K562 treated with DMSO at 1 percent for 4 hours (cell line): ENCODE measurements around the gene ACTR1B. TPM values are rescaled to one million over a fixed set of nuclear protein-coding genes. Genes with fewer than 3 reads are reported as not detected.

Experiments
- total RNA-seq: library from RNA; unstranded; fragments of 300-600 nt; gene quantifications from 2 replicates; pipeline ENCODE4 v1.2.3, GENCODE V29; 2022; ENCODE audit not compliant: insufficient read depth

ACTR1B gene
- 105 and 118 TPM in 2 replicates for total RNA-seq

DNA sequence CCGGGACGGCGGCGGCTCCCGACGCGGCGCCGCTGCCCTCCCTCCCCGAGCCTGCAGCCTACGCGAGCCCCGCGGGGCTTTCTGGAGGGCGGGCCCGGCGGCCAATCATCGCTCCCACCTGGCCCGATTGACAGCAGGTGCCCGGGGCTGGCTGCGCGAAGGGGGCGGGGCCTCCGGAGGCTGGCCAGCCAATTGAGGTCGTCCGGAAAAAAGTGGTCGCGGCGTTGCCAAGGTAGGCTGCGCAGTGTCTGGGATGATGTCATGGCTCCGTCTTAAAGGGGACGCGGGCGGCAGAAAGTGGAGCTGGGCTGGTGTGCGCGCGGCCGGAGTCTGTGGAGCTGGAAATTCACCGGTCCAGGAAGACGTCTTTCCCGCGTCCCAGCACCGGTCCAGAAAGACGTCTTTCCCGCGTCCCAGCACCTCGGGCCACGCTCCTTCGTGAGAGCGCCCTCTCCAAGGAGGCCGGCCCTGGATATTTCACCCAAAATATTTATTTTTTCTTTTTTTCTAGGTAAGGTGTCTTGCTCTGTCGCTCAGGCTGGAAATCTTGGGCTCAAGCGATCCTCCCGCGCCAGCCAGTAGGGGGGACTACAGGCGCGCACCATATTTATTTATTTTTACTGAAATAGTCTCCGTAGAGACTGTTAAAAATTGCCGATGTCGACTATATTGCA is at the start of gene ACTR1B:
TSS of gene ACTR1B (minus strand) at position 83 of the 674 bp plus-strand sequence. CDS start 154 bp downstream, outside the sequence.

DNA sequence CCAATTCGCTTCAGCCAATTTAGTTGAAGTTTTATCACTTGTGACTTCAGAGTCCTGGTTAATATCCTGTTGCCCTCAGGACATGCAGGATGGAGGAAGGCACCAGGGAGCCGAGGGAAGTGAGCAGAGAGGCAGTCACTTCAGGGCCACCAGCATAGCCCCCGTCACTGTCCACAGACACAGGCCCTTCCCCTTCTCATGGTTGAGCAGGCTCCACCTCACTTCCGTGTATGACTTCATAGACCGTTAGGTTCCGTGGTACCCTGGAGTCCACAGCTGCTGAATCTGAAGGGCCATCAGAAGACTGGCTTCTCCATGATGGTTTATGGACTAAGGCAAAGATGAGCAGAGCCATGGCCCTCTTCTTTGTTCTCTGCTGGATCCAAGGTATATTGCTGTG is 5.6 kb upstream of the ACTR1B start, which contains the start of gene C2orf92:
TSS of gene C2orf92 (plus strand) at position 266 of the 400 bp plus-strand sequence. CDS start at position 342, 76 bp downstream.

GRCh38 chr2:97645695-97646629 is 17.9 kb downstream of the ACTR1B start, which contains the start of gene COX5B:
TSS of gene COX5B (plus strand) at chr2:97646062. CDS start at chr2:97646087, 25 bp downstream.

Other genes starting within 250 kb of the ACTR1B start
- 1.3 and 2.5 TPM in 2 replicates for gene ANKRD36B, start 74.2 kb downstream of the ACTR1B start, total RNA-seq
- gene COX5B, start 18.0 kb downstream of the ACTR1B start, total RNA-seq, result 499 and 518 TPM in 2 replicates
- 6.7 and 8.6 TPM in 2 replicates for gene C2orf92, start 5.7 kb upstream of the ACTR1B start, total RNA-seq
- gene ZAP70, start 49.5 kb upstream of the ACTR1B start, total RNA-seq, result 0.83 and 1.9 TPM in 2 replicates